HEK293T (cell line): ENCODE measurements around the gene NLRP3.
"Not testable (repeated sequence)": the region's sequence is repeated elsewhere in the genome, so short reads cannot be mapped to it uniquely, and the experiment has no call there.

Experiments
- CTCF ChIA-PET: fragments of 350-600 bp; formaldehyde crosslinking; extraction: SDS; loops from one replicate; lab custom pipeline; 2021; ENCODE audit warnings: antibody characterized with exemption, inconsistent platforms; lab: Yijun Ruan, JAX
- POLR2A ChIA-PET: fragments of 350-600 bp; formaldehyde crosslinking; extraction: SDS; loops from one replicate; lab custom pipeline; 2020; ENCODE audit warnings: antibody characterized with exemption, inconsistent platforms; lab: Yijun Ruan, JAX
- DNase-seq: peaks from one replicate; pipeline ENCODE4 v3.0.0; 2012; ENCODE audit warnings: mixed read lengths; ENCODE audit errors: extremely low spot score
- ARNT ChIP-seq: fragments of 450-650 bp; IDR thresholded peaks from 2 replicates; pipeline ENCODE4 v1.6.1; 2017; ENCODE audit warnings: mild to moderate bottlenecking
- BHLHE40 ChIP-seq: fragments of 450-650 bp; IDR thresholded peaks from 2 replicates; pipeline ENCODE4 v1.6.1; 2016; ENCODE audit warnings: mild to moderate bottlenecking, moderate library complexity, borderline replicate concordance
- CTBP1 ChIP-seq: fragments of 450-650 bp; IDR thresholded peaks from 2 replicates; pipeline ENCODE4 v1.6.1; 2016; ENCODE audit warnings: borderline replicate concordance
- ELF4 ChIP-seq: fragments of 450-650 bp; IDR thresholded peaks from 2 replicates; pipeline ENCODE4 v1.6.1; 2017; ENCODE audit warnings: antibody characterized with exemption
- FOXK2 ChIP-seq: fragments of 450-650 bp; IDR thresholded peaks from 2 replicates; pipeline ENCODE4 v1.6.1; 2016; ENCODE audit warnings: mild to moderate bottlenecking
- FOXM1 ChIP-seq: fragments of 450-650 bp; IDR thresholded peaks from 2 replicates; pipeline ENCODE4 v1.6.1; 2017; ENCODE audit warnings: mild to moderate bottlenecking, borderline replicate concordance
- HDGF ChIP-seq: fragments of 450-650 bp; IDR thresholded peaks from 2 replicates; pipeline ENCODE4 v1.6.1; 2017; ENCODE audit warnings: antibody characterized with exemption, borderline replicate concordance
- L3MBTL2 ChIP-seq: fragments of 450-650 bp; conservative IDR thresholded peaks from 2 replicates; pipeline ENCODE4 v1.6.1; 2016; ENCODE audit warnings: mild to moderate bottlenecking
- LEF1 ChIP-seq: fragments of 450-650 bp; IDR thresholded peaks from 2 replicates; pipeline ENCODE4 v1.6.1; 2017; ENCODE audit warnings: mild to moderate bottlenecking, borderline replicate concordance
- NFRKB ChIP-seq: fragments of 450-650 bp; IDR thresholded peaks from 2 replicates; pipeline ENCODE4 v1.6.1; 2016; ENCODE audit warnings: mild to moderate bottlenecking, moderate library complexity
- SUZ12 ChIP-seq: fragments of 450-650 bp; IDR thresholded peaks from 2 replicates; pipeline ENCODE4 v1.6.1; 2016; ENCODE audit warnings: mild to moderate bottlenecking
- TARDBP ChIP-seq: fragments of 450-650 bp; IDR thresholded peaks from 2 replicates; pipeline ENCODE4 v1.6.1; 2016
- ZNF384 ChIP-seq: fragments of 450-650 bp; IDR thresholded peaks from 2 replicates; pipeline ENCODE4 v1.6.1; 2016
- TF ChIP-seq, protein P1 (sequence below): fragments of 450-650 bp; IDR thresholded peaks from 2 replicates; pipeline ENCODE4 v1.6.1; 2016

NLRP3 gene

GRCh38 chr1:247415423-247416361, at the start of gene NLRP3:
Gene NLRP3, plus strand, starts transcription at chr1:247416173. Its CDS starts 2,628 bp downstream, at chr1:247418801.
- CTCF ChIA-PET: no interaction called here
- TF ChIP-seq FOXK2 (no peak), FOXM1 (no peak), BHLHE40 (no peak), HDGF (no peak), LEF1 (no peak), CTBP1 (no peak), ARNT (no peak), ELF4 (no peak), L3MBTL2 (no peak)
- TF ChIP-seq, protein P1, sequence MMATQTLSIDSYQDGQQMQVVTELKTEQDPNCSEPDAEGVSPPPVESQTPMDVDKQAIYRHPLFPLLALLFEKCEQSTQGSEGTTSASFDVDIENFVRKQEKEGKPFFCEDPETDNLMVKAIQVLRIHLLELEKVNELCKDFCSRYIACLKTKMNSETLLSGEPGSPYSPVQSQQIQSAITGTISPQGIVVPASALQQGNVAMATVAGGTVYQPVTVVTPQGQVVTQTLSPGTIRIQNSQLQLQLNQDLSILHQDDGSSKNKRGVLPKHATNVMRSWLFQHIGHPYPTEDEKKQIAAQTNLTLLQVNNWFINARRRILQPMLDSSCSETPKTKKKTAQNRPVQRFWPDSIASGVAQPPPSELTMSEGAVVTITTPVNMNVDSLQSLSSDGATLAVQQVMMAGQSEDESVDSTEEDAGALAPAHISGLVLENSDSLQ: no peak
- no peak for DNase-seq
- POLR2A ChIA-PET: no interaction called here

DNA sequence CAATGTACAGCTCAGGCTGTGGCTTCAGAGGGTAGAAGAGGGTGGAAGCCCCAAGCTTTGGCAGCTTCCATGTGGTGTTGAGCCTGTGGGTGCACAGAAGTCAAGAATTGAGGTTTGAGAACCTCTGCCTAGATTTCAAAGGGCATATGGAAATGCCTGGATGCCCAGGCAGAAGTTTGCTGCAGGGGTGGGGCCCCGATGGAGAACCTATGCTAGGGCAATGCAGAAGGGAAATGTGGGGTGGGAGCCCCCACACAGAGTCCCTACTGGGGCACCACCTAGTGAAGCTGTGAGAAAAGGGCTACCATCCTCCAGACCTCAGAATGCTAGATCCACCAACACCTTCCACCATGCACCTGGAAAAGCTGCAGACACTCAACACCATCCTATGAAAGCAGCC, 49.6 kb upstream of the NLRP3 start:
- CTCF ChIA-PET, POLR2A ChIA-PET, DNase-seq: not testable (repeated sequence)

DNA sequence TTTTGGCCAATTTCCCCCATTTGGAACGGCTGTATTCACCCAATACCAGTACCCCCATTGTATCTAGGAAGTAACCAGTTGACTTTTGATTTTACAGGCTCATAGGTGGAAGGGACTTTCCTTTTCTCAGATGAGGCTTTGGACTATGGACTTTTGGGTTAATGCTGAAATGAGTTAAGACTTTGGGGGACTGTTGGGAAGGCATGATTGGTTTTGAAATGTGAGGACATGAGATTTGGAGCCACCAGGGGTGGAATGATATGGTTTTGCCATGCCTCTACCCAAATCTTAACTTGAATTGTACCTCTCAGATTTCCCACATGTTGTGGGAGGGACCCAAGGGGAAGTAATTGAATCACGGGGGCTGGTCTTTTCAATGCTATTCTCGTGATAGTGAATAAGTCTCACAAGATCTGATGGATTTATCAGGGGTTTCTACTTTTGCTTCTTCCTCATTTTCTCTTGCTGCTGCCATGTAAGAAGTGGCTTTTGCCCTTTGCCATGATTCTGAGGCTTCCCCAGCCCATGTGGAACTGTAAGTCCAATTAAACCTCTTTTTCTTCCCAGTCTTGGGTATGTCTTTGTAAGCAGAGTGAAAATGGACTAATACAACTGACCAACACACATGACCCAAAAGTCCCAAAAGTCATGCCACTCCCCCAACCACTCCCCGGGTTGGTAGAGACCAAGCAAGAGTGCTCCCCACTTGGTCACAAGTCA, 48.9 kb upstream of the NLRP3 start:
- POLR2A ChIA-PET: no interaction called here
- DNase-seq: no peak
- TF ChIP-seq, protein P1: no peak
- TF ChIP-seq FOXM1: no peak
- TF ChIP-seq HDGF: no peak
- CTCF ChIA-PET: no interaction called here

DNA sequence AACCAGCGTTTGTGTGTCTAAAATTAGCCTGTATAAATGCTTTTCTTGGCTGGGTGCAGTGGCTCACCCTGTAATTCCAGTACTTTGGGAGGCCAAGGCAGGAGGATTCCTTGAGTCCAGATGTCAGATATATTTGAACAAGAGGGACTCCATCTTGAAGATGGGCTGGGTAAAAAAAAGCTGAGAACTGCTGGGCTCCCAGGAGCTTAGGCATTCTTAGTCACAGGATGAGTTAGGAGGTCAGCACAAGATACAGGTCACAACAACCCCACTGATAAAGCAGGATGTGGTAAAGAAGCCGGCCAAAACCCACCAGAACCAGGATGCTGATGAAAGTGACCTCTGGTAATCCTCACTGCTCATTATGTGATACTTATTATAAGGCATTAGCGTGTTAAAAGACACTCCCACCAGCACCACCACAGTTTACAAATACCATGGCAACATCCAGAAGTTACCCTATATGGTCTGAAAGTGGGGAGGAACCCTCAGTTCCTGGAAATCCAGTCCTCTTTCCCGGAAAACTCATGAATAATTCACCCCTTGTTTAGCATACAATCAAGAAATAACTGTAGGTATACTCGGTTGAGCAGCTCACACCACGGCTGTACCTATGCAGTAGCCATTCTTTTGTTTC, 48.1 kb upstream of the NLRP3 start:
- POLR2A ChIA-PET: no interaction called here
- no peak for TF ChIP-seq ZNF384
- no peak for TF ChIP-seq BHLHE40
- TF ChIP-seq FOXM1: no peak
- no peak for TF ChIP-seq LEF1
- no peak for TF ChIP-seq TARDBP
- TF ChIP-seq L3MBTL2: no peak
- no peak for TF ChIP-seq SUZ12
- DNase-seq: no peak
- CTCF ChIA-PET: no interaction called here

GRCh38 chr1:247368490-247369145, 47.4 kb upstream of the NLRP3 start:
- ChIA-PET POLR2A (no interaction called here), CTCF (no interaction called here)
- no peak for DNase-seq

DNA sequence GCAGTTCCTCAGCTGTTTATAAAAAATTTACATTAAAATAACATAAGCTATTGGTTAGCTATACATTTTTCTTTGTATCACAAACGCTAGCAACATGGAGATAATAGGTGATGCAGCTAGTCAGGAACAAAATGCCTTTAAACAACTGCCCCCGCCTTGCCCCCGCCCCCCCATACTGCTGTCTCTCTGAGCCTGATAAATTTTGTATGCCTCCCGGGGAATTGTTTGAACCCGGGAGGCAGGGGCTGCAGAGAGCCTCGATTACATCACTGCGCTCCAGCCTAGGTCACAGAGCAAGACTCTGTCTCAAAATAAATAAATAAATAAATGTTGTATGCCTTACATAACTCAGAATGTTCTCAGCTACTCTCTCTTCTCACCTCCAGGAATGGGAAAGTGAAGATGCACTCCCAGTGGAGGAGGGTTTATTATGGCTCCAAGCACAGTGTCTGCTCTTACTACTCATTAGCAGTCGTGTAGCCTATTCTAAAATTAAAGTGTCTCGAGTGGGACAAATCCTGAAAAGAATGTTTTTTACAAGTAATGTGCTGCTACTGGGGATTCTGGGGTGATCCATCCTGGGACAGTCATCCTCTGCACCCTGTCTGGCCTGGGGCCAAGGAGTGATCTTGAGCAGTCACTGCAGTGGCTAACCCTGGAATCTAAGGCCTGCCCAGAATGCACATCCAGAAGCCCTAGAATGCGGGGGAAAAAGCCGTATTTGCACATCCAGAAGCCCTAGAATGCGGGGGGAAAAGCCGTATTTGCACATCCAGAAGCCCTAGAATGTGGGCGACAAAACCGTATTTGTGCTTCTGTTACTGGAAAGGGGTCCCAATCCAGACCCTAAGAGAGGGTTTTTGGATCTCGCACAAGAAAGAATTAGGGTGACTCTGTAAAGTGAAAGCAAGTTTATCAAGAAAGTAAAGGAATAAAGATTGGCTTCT, 44.9 kb upstream of the NLRP3 start:
- POLR2A ChIA-PET: no interaction called here

More at GRCh38 chr1:247368490-247369145, 47.4 kb upstream of the NLRP3 start:
- no peak for TF ChIP-seq ARNT
- no peak for TF ChIP-seq ELF4
- TF ChIP-seq, protein P1: no peak
- TF ChIP-seq L3MBTL2: no peak

More for the DNA sequence above, 44.9 kb upstream of the NLRP3 start:
- CTCF ChIA-PET: no interaction called here
- DNase-seq: no peak
- no peak for TF ChIP-seq L3MBTL2
- no peak for TF ChIP-seq CTBP1
- TF ChIP-seq NFRKB: no peak
- TF ChIP-seq LEF1: no peak
